HAP-1 (cell line): Measurements from ENCODE around the gene CACTIN.
A peak's percentile ranks its signal among the peaks of the same experiment; 100 is the strongest.

ENCODE experiments used
- DNase-seq, 2 experiments: peaks; one replicate each; pipeline ENCODE4 v3.0.0-alpha.2; 2016 to 2020; ENCODE audit warnings: low spot score in 2 of 2
- H3K27me3 ChIP-seq: fragments of 250-450 bp; sonication (Bioruptor Pico); 2 replicates; pipeline ENCODE4 v1.5.1; 2020; ENCODE audit warnings: low read depth, mild to moderate bottlenecking, moderate library complexity
- H3K36me3 ChIP-seq: fragments of 250-450 bp; sonication (Bioruptor Pico); replicated peaks from 2 replicates; pipeline ENCODE4 v1.5.1; 2020; ENCODE audit warnings: mild to moderate bottlenecking
- H3K4me1 ChIP-seq: fragments of 250-450 bp; sonication (Bioruptor Pico); 2 replicates; pipeline ENCODE4 v1.5.1; 2020; ENCODE audit warnings: mild to moderate bottlenecking
- H3K4me3 ChIP-seq: fragments of 250-450 bp; sonication (Bioruptor Pico); 2 replicates; pipeline ENCODE4 v1.5.1; 2020; ENCODE audit warnings: mild to moderate bottlenecking, moderate library complexity
- H3K9me3 ChIP-seq: fragments of 250-450 bp; sonication (Bioruptor Pico); 2 replicates; pipeline ENCODE4 v1.5.1; 2020; ENCODE audit warnings: mild to moderate bottlenecking, moderate library complexity
- in situ Hi-C: fragments of 300-500 bp; cut with MboI; formaldehyde crosslinking; loops from 3 replicates; pipeline ENCODE4 v1.14.3; 2020; ENCODE audit warnings: low sequenced_read_pairs, inconsistent platforms, mixed read lengths

The CACTIN gene

DNA sequence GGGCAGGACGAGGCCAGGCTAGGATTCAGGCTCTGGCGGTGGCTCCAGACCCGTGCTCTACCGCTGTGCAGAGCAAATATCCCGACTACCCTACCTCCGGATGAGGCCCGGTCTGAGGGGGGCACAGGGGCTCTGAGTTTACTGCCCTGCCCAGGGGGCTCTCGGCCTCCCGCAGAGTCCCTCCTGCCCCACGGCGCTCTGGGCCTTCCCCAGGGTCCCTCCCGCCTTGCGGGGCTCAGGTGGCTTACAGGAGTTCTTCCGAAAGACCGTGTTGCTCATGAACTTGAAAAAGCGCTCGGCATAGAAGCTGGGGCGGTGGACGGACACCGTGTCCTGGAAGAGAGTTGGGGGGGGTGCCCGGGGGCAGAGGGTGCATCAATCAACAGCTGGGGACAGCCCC, 19.1 kb upstream of the CACTIN start:
- no peaks in the 10 kb centered on the region for H3K27me3 ChIP-seq
- H3K4me3 ChIP-seq: no peak overlapping the region
- H3K4me1 ChIP-seq: no peaks in the 10 kb centered on the region
- in situ Hi-C loops: no loop called here
- H3K9me3 ChIP-seq: no peaks in the 10 kb centered on the region
- H3K36me3 ChIP-seq: no peaks in the 10 kb centered on the region
- DNase-seq: no peak

DNA sequence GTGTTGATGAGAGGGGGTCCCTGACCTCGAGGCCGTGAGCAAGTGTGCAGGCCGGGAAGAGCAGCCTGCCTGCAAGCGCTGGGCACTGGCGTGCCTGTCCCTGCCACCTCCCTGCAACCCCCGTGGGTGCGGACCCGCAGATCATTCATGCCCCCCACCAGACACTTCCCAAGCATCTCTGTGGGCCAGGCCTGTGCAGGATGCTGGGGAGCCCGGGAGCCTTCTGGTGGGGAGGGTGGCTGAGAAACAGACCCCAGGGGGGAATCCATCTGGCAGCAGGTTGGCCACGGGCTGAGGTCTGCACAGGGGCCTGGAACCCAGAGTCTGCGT, 18.4 kb upstream of the CACTIN start:
- H3K27me3 ChIP-seq: no peaks in the 10 kb centered on the region
- in situ Hi-C loops: no loop called here
- no peak for DNase-seq
- H3K4me3 ChIP-seq: no peak overlapping the region
- no peaks in the 10 kb centered on the region for H3K4me1 ChIP-seq
- no peaks in the 10 kb centered on the region; the same call in 1 of the 2 replicates for H3K36me3 ChIP-seq
- H3K9me3 ChIP-seq: no peaks in the 10 kb centered on the region

DNA sequence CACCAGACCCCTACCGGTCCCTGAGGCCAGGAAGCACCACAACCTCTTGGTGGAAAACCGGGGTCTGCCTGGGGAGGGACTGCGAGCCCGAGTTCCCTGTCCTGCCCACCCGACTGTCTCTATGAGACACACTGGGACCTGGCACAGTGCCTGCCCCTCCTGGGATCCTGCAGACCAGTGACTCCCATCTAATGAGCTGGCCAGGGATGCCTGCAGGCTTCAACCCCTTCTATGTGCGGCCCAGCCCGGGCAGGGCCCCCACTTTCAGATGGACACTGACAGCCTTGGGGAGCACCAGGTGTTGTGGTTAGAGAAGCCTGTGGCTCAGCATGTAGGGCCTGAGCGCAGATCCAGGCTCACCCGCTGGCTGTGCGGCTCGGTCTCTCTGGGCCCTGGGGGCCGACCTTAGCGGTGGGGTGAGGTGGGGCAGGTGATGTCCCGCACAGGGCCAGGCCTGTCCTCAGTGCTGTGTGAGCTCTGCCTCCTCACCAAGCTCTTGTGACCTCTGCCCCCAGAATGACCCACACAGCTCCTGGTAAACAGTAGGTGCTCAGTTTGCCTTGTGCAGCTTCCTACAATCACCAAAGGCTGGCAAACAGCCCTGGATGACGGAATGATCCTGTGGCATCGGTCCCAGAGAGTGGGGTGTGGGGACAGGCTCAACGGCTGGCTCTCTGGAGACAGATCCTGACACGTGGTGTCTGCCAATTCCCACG, 17.9 kb upstream of the CACTIN start:
- in situ Hi-C loops: no loop called here
- Histone ChIP-seq H3K9me3 (no peaks in the 10 kb centered on the region), H3K27me3 (no peaks in the 10 kb centered on the region), H3K4me1 (no peaks in the 10 kb centered on the region), H3K36me3 (no peaks in the 10 kb centered on the region; the same call in 1 of the 2 replicates), H3K4me3 (no peak overlapping the region)
- no peak for DNase-seq

DNA sequence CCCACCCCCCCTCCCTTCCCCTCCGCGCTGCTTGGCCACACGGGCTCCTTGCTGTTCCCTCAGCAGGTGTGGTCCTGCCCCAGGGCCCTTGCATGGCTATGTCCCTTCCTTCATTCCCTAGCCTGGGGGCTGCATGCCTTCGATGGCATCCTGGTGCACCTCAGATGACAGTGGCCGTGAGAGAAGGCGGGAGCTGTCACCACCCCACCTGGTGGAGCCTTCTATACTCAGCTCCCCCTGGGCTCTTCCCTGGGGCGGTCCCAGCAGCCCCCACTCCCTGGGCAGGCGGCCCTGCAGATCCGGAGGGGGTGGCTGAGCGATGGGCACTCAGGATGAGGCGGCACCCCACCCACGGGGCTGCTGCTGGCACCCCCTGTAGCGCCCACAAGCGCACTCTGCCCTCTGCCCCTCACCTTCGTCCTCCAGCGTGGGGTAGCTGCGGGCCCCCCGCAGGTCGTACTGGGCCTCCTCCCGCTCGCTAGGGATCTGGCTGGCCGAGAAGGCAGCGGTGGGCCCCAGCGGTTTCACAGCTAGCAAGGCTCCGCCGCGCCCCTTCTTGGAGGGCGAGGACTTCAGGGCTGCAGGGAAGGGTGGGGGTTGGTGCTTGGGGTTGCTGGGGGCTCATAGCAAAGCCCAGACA, 17.2 kb upstream of the CACTIN start:
- Histone ChIP-seq H3K27me3 (no peaks in the 10 kb centered on the region), H3K4me3 (no peak overlapping the region), H3K36me3 (no peaks in the 10 kb centered on the region; the same call in 1 of the 2 replicates), H3K9me3 (no peaks in the 10 kb centered on the region), H3K4me1 (no peaks in the 10 kb centered on the region)
- in situ Hi-C loops: no loop called here
- no peak for DNase-seq

DNA sequence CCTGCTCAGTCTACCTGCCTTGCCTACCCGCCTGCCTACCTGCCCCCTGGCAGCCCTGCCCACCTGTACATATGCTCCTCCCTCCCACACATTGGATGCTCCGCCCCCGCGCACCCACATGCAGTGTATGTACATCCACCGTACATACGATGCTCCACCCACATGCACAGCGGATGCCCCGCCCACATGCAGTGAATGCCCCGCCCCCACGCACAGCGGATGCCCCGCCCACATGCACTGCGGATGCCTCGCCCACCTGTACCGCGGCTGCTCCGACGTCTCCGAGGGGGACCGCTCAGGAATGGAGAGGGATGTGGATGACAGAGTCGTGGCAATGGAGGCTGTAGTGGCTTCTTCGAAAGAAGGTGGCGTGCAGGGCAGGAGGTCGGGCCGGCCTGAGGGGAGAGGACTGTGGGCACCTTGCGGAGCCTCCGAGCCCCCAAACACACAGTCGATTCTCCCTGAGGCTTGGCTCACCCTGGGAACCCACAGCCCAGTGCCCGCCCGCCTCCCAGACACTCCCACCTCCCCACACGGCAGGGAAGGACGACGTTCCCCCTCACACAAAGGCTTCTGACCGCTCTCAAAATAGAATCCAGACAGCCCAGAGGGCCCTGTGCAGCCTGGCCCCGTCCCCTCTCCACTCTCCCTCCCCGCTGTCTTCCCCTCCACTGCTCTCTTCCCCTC, 16.5 kb upstream of the CACTIN start:
- DNase-seq: peak in 1 of 2 experiments; percentile 60
- Histone ChIP-seq H3K36me3 (no peaks in the 10 kb centered on the region; the same call in 1 of the 2 replicates), H3K4me3 (no peak overlapping the region)

DNA sequence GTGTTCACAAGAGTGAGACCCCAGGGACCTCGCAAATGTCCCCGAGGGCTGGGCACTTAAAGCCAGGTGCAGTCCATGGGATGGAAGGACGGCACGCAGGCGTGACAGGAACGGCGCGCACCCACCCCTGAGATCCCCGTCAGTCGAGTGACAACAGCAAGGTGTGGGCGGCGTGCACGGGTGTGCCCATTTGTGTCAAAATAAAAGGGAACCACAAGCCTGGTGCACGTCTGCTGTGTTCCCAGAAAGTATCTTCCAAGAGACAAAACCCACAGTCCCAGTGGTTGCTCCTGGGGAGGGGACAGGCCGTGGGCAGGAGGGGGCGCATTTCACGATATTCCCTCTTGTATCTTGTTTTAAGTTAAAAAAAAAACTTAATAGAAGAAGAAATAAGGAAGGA, 15.7 kb upstream of the CACTIN start:
- H3K27me3 ChIP-seq: no peaks in the 10 kb centered on the region
- no peaks in the 10 kb centered on the region for H3K4me1 ChIP-seq
- H3K36me3 ChIP-seq: no peaks in the 10 kb centered on the region; the same call in 1 of the 2 replicates
- DNase-seq: no peak
- in situ Hi-C loops: no loop called here
- H3K9me3 ChIP-seq: no peaks in the 10 kb centered on the region
- no peak overlapping the region for H3K4me3 ChIP-seq

More for the DNA sequence above, 16.5 kb upstream of the CACTIN start:
- in situ Hi-C loops: no loop called here
- no peaks in the 10 kb centered on the region for H3K4me1 ChIP-seq
- no peaks in the 10 kb centered on the region for H3K27me3 ChIP-seq
- no peaks in the 10 kb centered on the region for H3K9me3 ChIP-seq

DNA sequence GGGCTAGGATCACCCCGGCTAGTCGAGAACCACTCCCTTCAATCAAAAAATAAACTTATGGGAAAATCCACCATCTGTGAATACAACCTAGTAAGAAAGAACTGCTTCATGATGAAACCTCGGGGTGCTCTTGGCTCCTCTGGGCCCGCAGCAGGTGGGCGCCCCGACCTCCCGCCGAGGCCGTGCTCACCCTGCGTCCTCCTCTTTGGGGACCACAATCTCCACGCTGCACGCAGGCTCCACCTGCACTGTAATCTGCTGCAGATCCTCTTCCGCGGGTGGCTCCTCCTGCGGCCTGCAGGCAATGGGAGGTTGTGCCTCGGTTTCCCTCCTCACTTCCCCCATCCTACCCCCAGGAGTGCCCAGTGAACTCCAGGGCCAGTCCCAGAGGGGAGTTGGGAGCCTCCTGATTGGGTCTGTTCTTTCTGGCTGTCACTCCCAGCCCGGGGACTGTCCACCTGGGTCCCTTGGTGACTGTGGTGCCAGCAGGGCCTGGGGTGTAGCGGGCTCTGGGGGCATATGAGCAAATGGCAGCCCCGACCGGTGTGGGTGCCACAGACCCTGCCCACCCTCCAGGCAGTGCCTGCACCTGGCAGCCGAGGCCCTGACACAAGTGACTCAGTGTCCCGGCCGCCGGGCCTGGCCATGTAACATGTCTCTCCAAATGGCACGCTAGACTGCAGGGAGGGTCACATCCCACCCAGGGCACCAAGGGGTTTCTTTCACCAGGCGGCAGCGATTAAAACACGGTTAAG, 15.1 kb upstream of the CACTIN start:
- no peaks in the 10 kb centered on the region for H3K4me1 ChIP-seq
- no peak for DNase-seq
- no peaks in the 10 kb centered on the region for H3K27me3 ChIP-seq
- no peaks in the 10 kb centered on the region; the same call in 1 of the 2 replicates for H3K36me3 ChIP-seq
- H3K9me3 ChIP-seq: no peaks in the 10 kb centered on the region
- no peak overlapping the region for H3K4me3 ChIP-seq
- in situ Hi-C loops: no loop called here

DNA sequence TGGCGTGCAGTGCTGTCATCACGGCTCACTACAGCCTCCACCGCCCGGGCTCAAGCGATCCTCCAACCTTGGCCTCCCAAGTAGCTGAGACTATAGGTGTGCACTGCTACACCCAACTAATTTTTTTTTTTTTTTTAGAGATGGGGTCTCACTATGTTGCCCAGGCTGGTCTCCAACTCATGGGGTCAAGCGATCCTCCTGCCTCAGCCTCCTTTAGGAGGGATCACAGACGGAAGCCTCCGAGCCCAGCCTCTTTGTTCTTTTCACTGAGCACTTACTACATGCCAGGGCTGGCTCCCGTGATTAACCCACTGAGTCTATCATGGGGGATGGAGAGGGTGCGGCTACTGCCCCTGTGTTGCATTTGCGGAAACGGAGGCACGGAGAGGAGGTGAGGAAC, 12.9 kb upstream of the CACTIN start:
- Histone ChIP-seq H3K9me3 (no peaks in the 10 kb centered on the region), H3K36me3 (no peaks in the 10 kb centered on the region; the same call in 1 of the 2 replicates), H3K4me1 (no peaks in the 10 kb centered on the region), H3K27me3 (no peaks in the 10 kb centered on the region), H3K4me3 (no peak overlapping the region)
- in situ Hi-C loops: no loop called here
- no peak for DNase-seq

DNA sequence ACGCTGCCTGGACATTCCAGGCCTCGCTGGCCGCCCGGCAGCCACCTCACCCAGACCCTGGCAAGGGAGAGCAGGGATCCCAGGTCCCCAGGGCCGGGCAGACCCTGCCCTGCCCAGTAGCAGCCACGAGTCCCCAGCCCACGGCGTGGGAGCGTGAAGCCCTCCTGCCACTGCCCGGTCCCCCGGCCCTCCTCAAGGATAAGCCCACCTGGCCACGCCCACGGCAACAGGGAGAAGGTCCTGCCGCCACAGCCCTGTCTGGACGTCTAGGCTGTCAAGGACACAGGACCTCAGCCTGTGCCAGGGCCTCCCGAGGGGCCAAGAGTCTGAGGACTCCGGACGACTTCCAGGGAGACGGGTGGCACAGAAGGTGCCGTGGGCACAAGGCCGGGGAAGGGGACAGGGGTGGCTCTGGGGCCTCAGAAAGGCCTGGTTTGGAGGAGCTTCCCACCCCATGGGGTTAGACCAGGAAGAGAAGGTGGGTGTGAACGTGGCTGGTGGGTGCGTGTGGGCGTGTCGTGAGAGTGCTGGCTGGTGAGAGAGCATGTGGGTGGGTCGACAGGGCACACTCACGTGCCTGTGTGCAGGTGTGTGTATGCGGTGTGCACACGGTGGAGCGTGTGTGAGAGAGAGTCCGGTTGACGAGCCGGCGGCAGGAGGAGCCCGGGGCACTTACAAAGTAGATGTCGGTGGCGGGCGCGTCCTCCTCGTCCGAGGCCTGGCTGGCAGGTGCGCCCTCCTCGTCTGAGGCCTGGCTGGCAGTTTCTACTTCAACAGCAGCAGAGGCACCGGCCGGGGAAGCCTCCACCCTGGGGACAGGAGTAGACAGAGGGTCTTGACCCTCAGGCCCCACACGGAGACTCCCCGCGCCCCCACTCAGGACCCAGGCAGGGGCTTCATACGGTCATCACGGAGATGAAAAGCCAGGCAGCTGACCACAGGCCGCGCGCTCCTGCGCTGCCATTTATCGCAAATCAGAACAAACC, 11.9 kb upstream of the CACTIN start:
- H3K27me3 ChIP-seq: no peaks in the 10 kb centered on the region
- DNase-seq: no peak
- H3K36me3 ChIP-seq: no peaks in the 10 kb centered on the region; the same call in 1 of the 2 replicates
- no peak overlapping the region for H3K4me3 ChIP-seq
- in situ Hi-C loops: no loop called here
- no peaks in the 10 kb centered on the region for H3K4me1 ChIP-seq
- H3K9me3 ChIP-seq: no peaks in the 10 kb centered on the region

DNA sequence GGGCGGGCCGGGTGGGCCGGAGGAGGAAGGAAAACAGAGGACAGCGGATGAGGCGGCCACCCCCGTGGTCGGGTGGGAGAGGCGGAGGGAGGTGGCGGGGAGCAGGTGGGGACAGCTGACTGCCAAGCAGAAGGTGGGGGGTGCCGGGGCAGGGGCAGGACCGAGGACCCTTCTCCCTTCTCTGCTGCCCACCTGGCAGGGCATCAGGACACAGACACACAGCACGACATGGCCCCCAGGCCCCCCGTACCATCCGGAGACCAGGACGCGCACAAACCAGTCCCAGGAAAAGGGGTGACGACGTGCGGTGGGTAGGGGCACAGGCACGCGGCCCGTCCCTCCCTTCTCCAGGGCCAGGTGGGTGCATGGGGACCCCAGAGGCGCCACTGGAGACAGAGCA, 11.0 kb upstream of the CACTIN start:
- no peak overlapping the region for H3K4me3 ChIP-seq
- H3K27me3 ChIP-seq: no peaks in the 10 kb centered on the region
- DNase-seq: no peak
- in situ Hi-C loops: no loop called here
- H3K4me1 ChIP-seq: no peaks in the 10 kb centered on the region
- no peaks in the 10 kb centered on the region; the same call in 1 of the 2 replicates for H3K36me3 ChIP-seq
- no peaks in the 10 kb centered on the region for H3K9me3 ChIP-seq

DNA sequence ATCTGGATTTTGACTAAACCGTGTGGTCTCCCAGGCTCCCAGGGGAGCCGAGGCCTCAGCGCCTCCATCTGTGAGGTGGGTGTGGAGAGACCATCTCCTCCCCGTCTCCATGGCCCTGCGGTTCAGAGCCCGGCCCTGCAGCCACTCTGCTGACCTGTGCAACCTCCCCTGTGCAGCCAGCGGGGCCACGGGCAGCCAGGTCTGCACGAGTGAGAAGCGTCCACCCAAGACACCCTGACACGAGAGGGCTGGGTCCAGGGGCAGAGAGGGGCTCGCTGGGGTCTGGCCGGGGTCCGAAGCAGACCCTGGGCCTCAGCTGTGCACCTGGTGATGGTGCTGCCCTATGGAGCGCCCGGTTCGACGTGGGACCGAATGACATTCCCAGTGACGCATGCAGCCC, 10.4 kb upstream of the CACTIN start:
- H3K9me3 ChIP-seq: no peaks in the 10 kb centered on the region
- in situ Hi-C loops: no loop called here
- H3K4me3 ChIP-seq: no peak overlapping the region
- H3K27me3 ChIP-seq: no peaks in the 10 kb centered on the region
- no peak for DNase-seq
- no peaks in the 10 kb centered on the region for H3K4me1 ChIP-seq
- H3K36me3 ChIP-seq: no peaks in the 10 kb centered on the region; the same call in 1 of the 2 replicates

DNA sequence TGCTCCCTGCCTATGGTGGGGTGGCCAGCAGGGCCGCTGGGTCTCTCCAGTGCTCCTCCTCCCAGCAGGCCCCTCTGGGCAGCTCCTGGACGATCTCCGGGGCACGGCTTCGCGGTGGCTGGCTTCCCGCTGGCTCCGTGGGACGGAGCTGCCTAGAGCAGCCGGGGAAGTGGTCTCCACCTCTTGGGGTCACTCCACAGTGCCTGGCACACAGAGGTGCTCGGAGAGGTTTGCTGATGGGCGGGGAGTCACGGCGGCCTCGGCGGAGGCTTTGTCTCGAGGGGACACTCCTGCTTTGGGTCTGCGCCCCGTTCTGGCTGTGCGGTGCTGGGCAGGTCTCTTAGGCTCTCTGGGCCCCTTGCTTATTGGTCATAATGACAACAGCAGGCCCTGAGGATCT, 9.9 kb upstream of the CACTIN start:
- in situ Hi-C loops: no loop called here
- H3K36me3 ChIP-seq: no peaks in the 10 kb centered on the region; the same call in none of the 2 replicates
- no peak for DNase-seq

More for the DNA sequence above, 9.9 kb upstream of the CACTIN start:
- H3K27me3 ChIP-seq: no peaks in the 10 kb centered on the region
- no peaks in the 10 kb centered on the region for H3K9me3 ChIP-seq
- H3K4me3 ChIP-seq: no peak overlapping the region
- H3K4me1 ChIP-seq: no peaks in the 10 kb centered on the region
